Right hindlimb (tissue), 1 donor: Measurements from ENCODE around the gene ACACA.
"Not testable (repeated sequence)": the region's sequence is repeated elsewhere in the genome, so short reads cannot be mapped to it uniquely, and the experiment has no call there.

Experiments
- DNase-seq: peaks from one replicate; pipeline ENCODE4 v3.0.0-alpha.2; 2018

ACACA gene

DNA sequence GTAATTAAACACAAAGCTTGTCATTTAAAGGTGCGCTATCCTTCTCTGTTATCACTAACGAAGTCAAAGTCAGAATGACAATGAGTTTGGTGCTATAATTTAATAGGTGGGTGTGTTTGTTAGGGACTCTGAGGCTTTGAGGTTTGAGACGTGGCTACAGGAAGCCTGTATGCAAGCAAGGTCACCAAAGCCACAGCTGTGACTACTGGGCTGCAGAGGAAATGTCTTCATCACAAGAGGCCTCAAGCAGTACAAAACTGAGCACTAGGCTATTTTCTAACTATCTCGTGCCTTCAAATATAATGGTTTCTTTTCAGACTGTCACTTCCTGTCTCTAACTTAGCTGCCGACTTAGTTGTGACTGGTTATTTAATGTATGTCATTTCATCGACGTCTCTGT, 316.7 kb downstream of the ACACA start:
- DNase-seq, result no peak

DNA sequence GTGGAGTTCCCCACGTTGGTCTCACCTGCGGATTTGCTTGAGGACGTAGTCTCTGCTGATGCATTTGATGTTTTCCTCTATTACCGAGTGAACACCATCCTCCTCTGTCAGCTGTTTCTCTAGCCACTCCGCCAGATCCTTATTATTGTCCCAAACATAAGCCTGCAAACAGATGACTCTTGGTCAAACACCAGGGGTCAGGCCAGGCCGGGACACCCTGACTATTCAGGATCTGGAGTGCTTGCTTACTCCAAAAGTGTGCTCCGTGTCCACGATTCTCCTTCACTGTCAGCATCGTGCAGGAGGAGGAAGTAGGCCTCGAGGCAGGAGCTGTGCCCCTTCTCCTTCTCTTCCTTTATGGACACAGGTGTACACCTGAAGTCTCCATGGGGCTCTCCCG, 317.7 kb downstream of the ACACA start:
- DNase-seq, result no peak

DNA sequence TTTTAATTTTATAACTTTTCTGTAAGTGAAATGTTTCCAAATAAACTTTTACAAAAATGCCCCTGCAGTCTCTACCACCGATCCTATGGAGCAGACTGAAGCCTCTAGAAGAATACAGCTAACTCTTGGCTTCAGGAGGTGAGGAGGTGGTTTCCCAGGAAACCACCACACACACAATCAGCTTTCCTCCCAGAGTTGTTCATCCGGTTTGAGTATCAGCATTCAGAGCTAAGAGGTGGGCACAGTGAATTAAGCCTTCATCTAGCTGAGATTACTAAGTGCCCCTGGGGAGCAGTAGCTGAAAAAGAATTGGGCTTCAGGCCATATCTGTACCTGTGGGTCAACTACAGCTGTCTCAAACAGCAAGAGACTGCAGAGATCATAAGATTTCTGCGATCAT, 318.2 kb downstream of the ACACA start:
- DNase-seq, result no peak

DNA sequence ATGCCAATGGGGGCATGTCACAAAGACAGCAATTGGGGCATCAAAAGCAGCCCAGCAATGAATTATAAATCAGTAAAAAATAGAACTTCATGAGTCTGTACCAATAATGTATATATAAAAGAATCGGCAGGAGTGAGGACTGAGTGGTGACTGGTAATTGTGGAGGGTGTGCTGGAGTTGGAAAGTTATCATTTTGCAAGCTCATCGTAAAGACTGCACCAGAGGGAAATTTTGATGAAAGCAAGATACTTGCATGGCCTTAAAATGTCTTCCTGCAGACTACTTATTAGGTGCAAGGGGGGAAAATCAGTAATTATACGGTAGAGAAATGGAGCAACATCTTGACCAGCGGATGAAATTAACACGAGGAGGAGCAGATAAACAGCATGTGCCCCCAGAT, 319.0 kb downstream of the ACACA start:
- no peak for DNase-seq

DNA sequence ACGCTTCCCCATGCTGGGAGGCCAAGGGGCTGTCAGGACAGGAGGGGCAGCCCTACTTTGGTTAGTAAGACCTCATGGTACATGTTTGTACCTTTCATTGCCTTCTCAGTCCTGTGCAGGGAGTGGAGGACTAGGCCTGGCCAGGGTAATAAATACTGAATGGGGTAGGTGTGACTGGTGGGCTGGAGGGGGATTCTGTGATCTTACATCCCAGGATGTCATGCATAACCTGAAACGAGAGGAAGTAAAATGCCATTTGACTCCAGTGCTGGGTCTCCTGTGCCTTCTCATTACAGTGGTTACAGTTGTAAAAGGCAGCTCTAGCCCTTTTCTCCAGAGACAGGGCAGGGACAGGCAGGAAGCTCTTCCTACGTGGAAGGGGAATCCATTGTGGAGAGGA, 319.7 kb downstream of the ACACA start:
- no peak for DNase-seq

DNA sequence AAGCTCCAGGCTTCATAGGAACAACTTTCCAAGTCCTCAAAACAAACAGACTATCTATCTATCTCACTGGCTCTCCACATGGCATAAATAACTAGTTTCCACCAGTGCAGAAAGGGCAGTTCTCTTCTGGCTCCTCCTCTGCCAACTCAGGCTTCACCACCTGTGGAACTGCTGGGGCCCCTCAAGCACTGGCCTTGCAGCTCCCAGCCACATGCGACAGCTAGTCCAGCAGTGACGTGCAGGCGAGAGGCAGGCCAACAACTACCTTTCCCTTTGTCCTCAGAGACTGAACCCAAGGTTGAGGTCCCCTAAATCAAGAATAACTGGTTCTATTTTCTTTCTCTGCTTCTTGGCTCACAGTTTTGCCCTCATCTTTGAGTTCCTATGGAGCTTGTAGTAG, 320.3 kb downstream of the ACACA start:
- DNase-seq, result no peak

DNA sequence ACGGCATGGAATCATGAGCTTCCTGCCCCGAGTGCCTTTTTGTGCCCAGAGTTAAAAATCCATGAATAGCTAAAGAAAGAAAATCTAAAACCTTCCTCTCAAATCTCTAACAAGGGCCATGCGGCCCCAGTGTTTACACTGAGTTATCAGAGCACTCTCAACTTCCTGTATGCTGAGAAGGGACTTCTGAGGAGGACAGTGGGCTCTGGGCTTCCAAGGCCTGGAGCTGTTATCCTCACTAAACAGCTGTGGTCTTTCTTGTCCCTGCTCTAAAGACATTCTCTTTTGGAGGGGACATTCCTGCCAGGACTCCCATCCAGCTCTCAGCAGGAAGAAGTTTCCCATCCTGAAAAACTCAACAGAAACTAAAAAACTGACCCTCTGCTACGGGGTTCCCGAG, 322.3 kb downstream of the ACACA start:
- no peak for DNase-seq

DNA sequence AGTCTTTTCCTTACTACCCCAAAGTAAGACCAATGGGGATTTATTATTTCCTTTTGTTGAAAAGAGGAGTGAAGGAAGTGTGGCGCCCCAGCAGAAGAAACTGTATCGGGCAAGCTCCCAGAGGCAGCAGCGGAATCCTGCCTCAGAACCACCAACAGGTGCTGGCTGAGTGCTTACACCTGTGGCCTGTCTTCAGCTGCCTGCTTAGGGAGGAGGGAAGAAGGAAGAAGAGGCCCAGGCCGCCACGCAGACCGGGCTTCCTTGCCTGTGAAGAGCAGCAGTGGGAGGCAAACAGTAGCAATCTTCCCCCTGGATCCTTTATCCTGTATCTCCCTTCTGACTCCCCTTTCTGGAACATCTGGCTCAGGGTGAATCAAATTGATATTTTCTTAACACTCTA, 323.2 kb downstream of the ACACA start:
- no peak for DNase-seq

DNA sequence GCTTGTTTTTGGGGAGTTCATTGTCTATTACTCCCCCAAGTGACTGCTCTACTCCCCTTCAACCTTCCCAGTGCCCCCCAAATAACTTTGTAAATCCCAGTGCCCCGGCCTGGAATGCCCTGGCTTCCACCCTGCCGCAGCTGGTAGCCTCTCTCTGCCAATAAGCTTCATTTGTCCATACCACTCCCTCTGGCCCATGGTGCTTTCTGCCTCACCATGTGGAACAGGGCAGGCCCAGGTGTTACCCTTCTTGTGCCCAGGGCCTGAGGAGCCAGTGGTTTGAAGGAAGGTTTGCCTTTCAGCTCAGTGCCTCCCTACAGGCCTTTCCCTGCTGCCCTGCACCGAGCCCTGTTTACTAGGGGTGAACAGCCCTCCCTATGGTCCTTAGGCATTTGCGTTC, 323.7 kb downstream of the ACACA start:
- DNase-seq, result no peak

DNA sequence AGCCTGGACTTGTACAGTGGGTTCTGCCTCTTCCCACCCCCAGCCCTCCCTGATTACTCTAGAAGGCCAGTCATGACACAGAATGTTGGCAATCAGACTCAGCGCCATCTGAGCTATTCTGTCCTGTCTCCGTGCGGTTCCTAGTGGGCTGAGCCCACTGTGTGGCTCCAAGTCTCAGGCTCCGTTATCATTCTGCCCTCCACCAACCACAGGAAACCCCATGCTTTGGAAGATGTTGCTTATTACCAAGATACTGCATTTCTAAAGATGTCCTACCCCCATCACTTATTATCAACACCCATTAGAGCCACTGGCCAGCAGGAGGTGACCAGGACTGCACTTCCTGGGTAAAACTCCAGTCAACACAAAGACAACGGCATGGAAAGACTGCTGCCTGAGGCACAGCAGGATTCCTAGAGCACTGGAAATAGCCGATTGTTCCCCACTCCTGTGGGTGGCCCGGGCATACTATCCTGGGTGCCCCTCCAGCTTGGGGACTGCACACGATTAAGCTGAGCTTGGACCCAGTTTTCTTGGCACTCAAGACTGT, 324.2 kb downstream of the ACACA start:
- DNase-seq, result no peak

DNA sequence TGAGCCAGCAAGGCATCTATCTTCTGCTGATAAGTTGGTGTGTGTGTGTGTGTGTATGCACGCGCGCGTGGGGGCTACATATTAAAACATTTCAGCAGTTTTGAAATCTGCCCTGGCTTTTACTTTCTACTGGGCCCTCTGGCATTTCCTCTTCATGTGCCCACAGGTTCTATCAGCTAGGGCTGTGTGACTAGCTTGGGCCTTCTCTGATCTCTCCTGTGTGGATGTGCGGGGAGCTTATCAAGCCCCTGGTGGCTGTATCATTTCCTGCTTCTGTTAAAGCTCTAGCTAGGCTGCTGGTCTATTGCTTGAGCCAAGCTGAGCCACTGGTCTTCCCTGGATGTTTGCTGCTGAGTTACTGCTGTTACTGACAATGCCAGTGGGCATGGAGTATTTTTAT, 325.3 kb downstream of the ACACA start:
- no peak for DNase-seq

DNA sequence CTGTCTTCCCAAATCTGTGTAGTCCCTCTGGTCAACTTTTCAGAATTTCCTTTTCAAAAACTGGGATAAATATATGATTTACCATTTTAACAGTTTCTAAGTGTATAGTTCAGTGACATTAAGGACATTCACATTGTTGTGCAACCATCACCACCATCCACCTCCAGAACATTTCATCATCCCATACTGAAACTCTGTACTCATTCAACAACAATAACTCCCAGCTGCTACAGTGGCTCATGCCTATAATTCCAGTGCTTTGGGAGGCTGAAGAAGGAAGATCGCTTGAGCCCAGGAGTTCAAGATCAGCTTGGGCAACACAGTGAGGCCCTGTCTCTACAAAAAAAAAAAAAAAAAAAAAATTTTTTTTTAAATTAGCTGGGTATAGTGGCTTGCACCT, 326.9 kb downstream of the ACACA start:
- no peak for DNase-seq

DNA sequence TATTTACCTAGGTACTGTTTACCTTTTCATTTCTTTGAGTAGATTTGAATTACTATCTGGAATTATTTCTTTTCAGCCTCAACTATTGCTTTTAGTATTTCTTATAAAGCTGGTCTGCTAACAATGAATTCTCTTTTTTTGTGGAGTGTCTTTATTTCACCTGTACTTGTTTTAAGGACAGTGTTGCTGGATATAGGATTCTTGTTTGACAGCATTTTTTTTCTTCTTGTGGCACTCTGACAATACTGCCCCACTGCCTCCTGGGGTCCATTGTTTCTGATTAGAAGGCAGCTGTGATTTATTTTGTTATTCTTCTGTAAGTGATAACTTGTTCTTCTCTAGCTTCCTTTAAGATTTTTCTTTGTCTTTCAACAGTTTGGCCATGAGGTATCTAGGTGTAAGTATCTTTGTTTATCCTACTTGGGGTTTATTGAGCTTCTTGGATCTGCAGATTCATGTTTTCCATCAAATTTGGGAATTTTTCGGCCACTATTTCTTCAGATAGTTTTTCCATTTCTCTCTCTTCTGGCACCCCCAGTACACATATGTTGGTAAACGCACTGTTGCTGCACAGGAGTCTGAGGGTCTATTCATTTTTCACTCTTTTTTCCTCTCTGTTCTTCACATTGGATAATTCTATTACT, 327.4 kb downstream of the ACACA start:
- DNase-seq, result no peak

DNA sequence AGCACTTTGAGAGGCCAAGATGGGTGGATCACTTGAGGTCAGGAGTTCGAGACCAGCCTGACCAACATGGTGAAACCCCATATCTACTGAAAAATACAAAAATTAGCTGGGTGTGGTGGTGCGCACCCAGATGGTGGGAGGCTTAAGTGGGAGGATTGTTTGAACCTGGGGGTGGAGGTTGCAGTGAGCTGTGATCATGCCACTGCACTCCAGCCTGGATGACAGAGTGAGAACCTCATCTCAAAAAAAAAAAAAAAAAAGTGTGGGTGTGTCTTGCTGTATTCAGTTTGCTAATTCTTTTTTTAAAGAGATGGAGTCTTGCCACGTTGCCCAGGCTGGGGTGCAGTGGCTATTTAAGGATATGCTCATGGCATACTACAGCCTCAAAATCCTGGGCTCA, 333.2 kb downstream of the ACACA start:
- not testable (repeated sequence) for DNase-seq

DNA sequence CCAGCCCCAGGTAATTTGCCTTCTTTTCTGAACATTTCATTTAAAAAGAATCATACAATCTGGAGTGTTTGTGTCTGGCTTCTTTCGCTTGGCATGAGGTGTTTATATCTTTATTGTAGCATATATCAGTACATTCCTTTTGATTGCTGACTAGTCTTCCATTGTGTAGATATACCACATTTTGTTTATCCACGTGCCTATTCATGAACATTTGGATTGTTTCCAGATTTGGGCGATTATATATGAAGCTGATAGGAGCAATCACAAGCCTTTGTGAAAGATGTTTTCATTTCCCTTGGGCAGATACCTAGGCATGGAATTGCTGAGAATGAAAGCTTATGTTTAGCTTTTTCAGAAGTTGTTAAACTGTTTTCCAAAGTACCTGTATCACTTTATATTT, 337.5 kb downstream of the ACACA start:
- DNase-seq, result no peak

DNA sequence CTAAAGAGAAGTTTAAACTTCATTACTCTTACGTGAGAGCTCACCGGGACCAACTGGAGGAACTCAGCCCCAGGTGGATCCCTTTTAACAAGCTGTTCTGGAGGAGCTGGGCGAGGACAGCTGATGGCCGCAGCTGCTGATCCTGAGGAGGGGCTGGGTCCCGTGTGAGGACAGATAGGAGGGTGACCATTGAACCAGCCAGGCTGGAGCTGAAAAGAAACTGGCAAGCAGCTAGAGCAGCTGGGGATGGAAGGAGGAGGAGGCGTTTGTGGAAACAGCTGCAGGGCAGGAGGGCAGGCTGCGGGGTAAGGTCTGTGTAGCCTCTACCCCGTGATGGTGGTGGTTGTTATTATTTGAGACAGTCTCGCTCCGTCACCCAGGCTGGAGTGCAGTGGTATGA, 338.4 kb downstream of the ACACA start:
- peak; percentile 63 for DNase-seq

DNA sequence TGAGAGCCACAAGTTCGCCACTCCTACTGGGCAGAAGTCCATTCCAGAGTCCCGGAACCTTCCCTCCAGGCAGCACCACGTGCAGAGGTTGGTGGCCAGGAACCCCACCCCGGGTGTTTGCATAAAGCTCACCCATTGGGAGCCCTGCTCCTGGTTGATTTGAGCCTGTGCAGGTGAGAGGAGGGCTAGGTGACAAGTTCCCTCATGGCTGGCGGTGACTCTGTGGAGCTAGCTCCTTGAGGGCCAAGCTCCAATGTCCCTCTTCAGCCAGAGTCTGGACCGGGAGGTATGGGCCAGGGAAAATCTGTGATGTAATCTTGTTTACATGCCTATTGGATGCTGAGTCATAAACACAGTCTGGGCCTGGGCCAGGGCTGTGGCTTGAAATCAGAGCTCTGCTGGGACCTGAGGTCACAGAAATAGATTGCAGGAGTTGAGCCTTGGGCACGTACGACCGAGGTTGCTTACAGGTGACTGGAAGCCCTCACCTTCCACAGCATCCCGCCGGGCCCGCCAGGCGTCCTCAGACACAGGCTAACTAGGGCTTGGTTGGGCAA, 339.0 kb downstream of the ACACA start:
- DNase-seq, result no peak

DNA sequence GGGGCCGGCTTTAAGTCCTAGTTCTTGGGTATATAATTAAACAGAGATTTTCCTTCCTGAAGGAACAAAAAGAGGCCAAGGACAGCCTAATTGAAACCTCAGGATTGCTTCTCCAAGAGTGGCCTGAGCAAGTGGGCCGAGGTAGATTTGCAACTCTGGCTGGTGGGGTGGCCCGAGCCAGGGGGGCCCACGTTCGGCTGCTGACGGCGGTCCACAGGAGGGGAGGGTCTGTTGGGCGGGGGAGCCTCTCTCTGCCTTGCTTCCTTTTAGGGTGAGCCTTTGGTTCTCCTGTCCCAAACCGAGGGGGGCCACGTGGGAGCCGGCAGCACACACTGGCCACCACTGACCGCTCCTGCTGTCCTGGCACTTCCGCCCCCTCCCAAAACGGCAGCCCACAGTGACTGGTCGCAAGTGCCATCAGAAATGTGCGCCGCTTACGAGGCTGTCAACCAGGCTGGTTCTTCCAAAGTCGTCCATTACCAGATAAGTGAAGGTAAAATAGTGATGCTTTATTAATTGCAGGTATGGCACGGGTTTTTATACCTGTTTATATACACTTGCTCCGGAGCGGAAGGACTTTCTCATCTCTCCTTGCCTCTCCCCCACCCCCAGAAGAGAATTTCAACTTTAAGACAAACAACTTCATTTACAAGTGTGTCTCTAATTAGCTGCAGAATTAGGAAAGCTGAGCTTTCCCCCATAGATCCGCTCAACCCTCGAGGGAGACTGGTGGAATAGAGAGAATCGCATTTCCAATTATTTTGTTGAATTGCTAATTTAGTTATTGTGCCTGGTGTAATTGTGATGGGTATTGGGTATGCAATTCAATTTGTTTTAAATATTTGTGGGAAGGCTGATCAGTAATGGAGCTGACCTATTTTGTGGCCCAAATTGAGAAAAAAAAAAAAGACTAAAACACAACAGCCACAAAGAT, 340.0 kb downstream of the ACACA start:
- no peak for DNase-seq

DNA sequence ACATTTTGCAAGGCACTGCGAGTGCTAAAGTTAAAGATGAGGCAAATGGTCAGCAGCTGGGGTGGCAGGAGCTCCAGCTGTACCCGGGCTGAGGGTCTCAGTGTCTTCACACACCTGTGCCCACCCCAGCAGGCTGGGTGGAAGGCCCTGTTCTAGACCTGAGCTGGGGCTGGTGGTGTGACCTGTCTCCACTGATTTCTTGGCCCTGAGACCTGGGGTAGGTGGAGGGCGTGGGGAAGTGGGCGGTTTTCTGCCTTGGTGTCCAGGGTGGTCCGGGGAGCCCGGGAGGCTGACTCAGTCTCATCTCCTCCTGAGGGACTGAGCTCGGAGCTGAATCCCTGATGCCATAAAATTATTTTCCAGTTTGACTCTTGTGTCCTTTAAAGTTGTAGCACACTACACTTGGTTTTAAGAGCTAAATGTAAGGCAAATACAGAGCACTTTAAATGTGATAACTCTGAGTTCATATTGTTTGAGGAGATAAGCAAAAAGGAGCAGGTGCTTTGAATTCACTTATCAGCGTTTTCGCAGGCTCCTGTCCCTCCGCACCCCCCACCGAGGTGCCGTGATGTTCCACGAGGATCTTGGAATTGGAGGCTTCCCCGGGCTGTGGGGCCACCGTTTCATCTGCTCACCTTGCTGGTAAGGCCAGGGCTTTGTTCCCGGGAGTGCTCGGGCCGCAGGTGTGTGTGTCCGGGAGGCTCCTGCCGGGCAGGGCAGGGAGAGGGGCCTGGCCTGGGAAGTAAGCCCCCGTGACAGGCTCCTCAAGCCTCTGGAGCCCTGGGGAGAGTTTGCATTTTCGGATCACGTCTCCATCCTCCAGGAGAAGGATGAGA, 340.9 kb downstream of the ACACA start:
- DNase-seq, result no peak

DNA sequence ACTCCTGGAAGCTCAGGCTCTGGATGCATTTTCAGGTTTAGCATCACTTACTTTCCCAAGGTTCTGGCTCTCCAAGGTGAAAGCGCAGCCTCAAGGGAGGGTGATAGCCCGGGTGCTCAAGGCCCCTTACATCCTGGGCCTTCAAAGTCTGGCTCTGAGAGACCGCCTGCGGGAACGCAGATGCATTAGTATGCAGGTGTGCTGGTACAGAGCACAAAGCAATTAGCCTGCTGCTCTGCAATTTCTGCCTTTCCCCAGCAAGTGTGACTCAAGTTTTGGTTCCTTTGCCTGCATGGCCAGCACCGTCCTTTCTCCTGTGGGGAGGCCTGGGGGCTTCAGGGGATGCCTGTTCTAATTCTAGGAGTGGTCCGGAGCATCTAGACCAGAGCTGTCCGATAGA, 341.7 kb downstream of the ACACA start:
- no peak for DNase-seq

DNA sequence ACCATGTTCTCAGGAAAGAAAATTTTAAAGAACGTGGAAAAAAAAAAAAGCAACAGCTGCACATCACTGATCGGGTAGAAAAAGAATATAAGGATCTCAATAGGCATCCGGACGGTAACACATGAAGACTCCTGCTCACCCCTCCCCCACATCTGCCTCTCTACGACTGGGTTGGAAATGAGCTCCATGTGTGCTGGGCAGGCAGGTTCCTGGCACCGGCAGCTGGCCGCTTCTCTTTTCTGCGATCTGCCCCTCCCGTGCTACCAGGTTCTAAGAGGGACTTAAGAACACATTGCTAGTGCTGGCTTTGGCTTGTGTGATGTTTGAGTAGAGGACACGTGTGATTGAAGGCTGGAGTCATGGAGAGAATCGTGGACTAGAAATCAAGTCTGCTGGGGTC, 342.4 kb downstream of the ACACA start:
- DNase-seq, result no peak

DNA sequence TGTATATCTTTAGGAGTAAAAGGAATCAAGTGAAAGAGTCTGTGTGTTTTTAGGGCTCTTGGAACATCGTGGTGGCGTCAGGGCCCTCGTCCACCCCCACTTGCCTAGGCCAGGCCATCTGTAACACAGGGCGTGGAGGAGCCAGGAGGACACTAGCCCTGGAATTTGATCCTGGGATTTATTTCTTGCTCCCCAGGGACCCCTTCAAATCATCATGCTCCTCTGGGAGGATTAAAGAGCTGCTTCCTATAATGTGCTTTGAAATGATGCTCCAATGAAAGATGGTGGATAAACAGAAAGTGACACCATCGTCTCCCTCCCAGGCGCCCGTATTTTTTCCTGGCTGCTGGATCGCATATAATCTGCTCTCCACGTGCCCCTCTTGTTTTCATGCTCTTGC, 344.6 kb downstream of the ACACA start:
- no peak for DNase-seq

DNA sequence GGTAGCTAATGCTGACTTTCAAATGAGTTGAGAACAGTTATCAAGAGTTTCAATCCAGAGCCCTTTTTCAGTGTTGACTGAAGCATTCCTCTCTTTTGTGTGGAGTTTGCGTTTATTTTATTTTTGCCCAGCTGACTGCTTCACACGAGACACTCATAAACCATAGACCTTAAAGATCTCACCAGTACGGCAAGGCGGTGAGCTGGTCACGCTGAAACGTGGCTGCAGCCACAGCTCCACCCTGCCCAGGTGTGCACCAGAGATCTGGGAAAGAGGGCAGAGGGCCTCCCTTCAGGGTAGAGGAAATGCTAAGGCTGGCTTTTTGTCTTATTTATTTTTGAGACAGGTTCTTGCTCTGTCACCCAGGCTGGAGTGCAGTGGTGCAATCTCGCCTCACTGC, 345.7 kb downstream of the ACACA start:
- no peak for DNase-seq
